Measurements from ENCODE around the gene PDZRN4. TPM values are rescaled to one million over a fixed set of nuclear protein-coding genes. Genes with fewer than 3 reads are reported as not detected.

Gene PDZRN4
- polyA plus RNA-seq, 2 of the 4 experiments (the other 2 are of a cell fraction): 0.03 TPM

- no peak for ATAC-seq
- Histone ChIP-seq H3K9me3 (no peaks in the 10 kb centered on the region), H3K27ac (no peak overlapping the region), H3K4me3 (no peak overlapping the region), H3K4me2 (no peak overlapping the region), H3K4me1 (no peaks in the 10 kb centered on the region)
- no peak for DNase-seq (ENCODE audit: low read depth in 1 of 2, low spot score in 1 of 2)
- no peak for FAIRE-seq
- 23% methylated on average over 4 of the region's 4 CpGs for WGBS (ENCODE audit: missing lambda C conversion rate)
- CTCF ChIA-PET: interaction anchor here (1.2 kb wide), 1 partner anchor 21 kb away, joined by 3 read pairs; no protein-coding TSS in a partner anchor
- POLR2A ChIA-PET: no interaction called here
- no peak for TF ChIP-seq RFX5 (IDR thresholded peaks at IDR 0.05)
- no peak for TF ChIP-seq ZSCAN20 (CRISPR knock-in tag; IDR thresholded peaks at IDR 0.05)
- TF ChIP-seq TFCP2L1 (CRISPR knock-in tag; IDR thresholded peaks at IDR 0.05): no peak
- TF ChIP-seq, protein P1, sequence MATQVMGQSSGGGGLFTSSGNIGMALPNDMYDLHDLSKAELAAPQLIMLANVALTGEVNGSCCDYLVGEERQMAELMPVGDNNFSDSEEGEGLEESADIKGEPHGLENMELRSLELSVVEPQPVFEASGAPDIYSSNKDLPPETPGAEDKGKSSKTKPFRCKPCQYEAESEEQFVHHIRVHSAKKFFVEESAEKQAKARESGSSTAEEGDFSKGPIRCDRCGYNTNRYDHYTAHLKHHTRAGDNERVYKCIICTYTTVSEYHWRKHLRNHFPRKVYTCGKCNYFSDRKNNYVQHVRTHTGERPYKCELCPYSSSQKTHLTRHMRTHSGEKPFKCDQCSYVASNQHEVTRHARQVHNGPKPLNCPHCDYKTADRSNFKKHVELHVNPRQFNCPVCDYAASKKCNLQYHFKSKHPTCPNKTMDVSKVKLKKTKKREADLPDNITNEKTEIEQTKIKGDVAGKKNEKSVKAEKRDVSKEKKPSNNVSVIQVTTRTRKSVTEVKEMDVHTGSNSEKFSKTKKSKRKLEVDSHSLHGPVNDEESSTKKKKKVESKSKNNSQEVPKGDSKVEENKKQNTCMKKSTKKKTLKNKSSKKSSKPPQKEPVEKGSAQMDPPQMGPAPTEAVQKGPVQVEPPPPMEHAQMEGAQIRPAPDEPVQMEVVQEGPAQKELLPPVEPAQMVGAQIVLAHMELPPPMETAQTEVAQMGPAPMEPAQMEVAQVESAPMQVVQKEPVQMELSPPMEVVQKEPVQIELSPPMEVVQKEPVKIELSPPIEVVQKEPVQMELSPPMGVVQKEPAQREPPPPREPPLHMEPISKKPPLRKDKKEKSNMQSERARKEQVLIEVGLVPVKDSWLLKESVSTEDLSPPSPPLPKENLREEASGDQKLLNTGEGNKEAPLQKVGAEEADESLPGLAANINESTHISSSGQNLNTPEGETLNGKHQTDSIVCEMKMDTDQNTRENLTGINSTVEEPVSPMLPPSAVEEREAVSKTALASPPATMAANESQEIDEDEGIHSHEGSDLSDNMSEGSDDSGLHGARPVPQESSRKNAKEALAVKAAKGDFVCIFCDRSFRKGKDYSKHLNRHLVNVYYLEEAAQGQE (IDR thresholded peaks at IDR 0.05): no peak
- no peak for TF ChIP-seq HOXB13 (CRISPR knock-in tag; IDR thresholded peaks at IDR 0.05; ENCODE audit: low read depth)
- TF ChIP-seq, protein P2, sequence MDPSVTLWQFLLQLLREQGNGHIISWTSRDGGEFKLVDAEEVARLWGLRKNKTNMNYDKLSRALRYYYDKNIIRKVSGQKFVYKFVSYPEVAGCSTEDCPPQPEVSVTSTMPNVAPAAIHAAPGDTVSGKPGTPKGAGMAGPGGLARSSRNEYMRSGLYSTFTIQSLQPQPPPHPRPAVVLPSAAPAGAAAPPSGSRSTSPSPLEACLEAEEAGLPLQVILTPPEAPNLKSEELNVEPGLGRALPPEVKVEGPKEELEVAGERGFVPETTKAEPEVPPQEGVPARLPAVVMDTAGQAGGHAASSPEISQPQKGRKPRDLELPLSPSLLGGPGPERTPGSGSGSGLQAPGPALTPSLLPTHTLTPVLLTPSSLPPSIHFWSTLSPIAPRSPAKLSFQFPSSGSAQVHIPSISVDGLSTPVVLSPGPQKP (IDR thresholded peaks at IDR 0.05; ENCODE audit: low read depth, low read length): no peak
- TF ChIP-seq BCL3 (IDR thresholded peaks at IDR 0.05): no peak
- TF ChIP-seq JUNB (IDR thresholded peaks at IDR 0.05): no peak
- no peak for TF ChIP-seq HEYL (CRISPR knock-in tag; IDR thresholded peaks at IDR 0.05)
Observed at GRCh38 chr12:41536813-41537490, 348.8 kb downstream of the PDZRN4 start.

DNA sequence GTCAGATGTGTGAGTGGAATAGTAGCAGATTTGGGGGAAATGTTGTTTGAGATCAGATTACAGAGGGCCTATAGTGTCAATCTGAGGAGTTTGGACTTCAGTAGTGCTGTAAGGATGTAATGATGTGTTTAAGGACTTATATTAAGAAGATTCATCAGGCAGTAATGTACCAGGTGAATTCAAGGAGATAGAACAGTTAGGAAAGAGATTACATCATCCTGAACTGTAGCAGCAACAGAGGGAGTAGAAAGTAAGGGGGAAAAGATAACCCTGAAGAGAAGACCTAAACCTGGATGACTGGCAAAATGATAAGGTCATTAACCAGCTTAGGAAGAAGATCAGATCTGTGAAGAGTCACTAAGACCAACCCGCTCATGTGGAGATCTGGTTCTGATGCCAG, 349.4 kb downstream of the PDZRN4 start:
- FAIRE-seq: no peak
- H3K9me3 ChIP-seq: no peaks in the 10 kb centered on the region
- H3K4me2 ChIP-seq: no peak overlapping the region
- WGBS (ENCODE audit: missing lambda C conversion rate): 77% methylated on average over 1 of the region's 1 CpG
- CTCF ChIA-PET: interaction anchor here (1.2 kb wide), 1 partner anchor 20 kb away, joined by 3 read pairs; no protein-coding TSS in a partner anchor
- POLR2A ChIA-PET: no interaction called here
- TF ChIP-seq NFE2L2 (conservative IDR thresholded peaks at IDR 0.05; ENCODE audit: low read length) (0 out of 2 replicates have a peak, but pooled peaks have one; percentile 39), POLR2A (IDR thresholded peaks at IDR 0.05; ENCODE audit: low read length) (no peak)
- H3K27ac ChIP-seq: no peak overlapping the region
- H3K4me1 ChIP-seq: no peaks in the 10 kb centered on the region
- DNase-seq (ENCODE audit: low read depth in 1 of 2, low spot score in 1 of 2): no peak
- no peak for ATAC-seq
- no peak overlapping the region for H3K4me3 ChIP-seq

GRCh38 chr12:41545761-41546160, 357.6 kb downstream of the PDZRN4 start:
- Histone ChIP-seq H3K4me2 (no peak overlapping the region), H3K4me3 (no peak overlapping the region), H3K9me3 (no peaks in the 10 kb centered on the region), H3K4me1 (no peaks in the 10 kb centered on the region), H3K27ac (no peak overlapping the region)
- WGBS (ENCODE audit: missing lambda C conversion rate): 12% methylated on average over 6 of the region's 6 CpGs
- ChIA-PET POLR2A (no interaction called here), CTCF (no interaction called here)
- DNase-seq (ENCODE audit: low read depth in 1 of 2, low spot score in 1 of 2) (no peak), FAIRE-seq (no peak), ATAC-seq (no peak)
- TF ChIP-seq RAD21 (conservative IDR thresholded peaks at IDR 0.05 in 1 of 2, IDR thresholded peaks at IDR 0.05 in 1 of 2): no peak
- TF ChIP-seq, protein P2 (IDR thresholded peaks at IDR 0.05; ENCODE audit: low read depth, low read length): no peak
- TF ChIP-seq, protein P3, sequence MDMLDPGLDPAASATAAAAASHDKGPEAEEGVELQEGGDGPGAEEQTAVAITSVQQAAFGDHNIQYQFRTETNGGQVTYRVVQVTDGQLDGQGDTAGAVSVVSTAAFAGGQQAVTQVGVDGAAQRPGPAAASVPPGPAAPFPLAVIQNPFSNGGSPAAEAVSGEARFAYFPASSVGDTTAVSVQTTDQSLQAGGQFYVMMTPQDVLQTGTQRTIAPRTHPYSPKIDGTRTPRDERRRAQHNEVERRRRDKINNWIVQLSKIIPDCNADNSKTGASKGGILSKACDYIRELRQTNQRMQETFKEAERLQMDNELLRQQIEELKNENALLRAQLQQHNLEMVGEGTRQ (IDR thresholded peaks at IDR 0.05): no peak
- TF ChIP-seq EHMT2 (IDR thresholded peaks at IDR 0.05; ENCODE audit: low read depth): no peak
- TF ChIP-seq, protein P4, sequence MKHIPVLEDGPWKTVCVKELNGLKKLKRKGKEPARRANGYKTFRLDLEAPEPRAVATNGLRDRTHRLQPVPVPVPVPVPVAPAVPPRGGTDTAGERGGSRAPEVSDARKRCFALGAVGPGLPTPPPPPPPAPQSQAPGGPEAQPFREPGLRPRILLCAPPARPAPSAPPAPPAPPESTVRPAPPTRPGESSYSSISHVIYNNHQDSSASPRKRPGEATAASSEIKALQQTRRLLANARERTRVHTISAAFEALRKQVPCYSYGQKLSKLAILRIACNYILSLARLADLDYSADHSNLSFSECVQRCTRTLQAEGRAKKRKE (CRISPR knock-in tag; IDR thresholded peaks at IDR 0.05; ENCODE audit: low read depth): no peak
- TF ChIP-seq RNF2 (IDR thresholded peaks at IDR 0.05; ENCODE audit: borderline replicate concordance, low read depth): no peak
- TF ChIP-seq RARB (CRISPR knock-in tag; IDR thresholded peaks at IDR 0.05): no peak
- no peak for TF ChIP-seq ZC3H11A (IDR thresholded peaks at IDR 0.05)
- TF ChIP-seq CHD2 (IDR thresholded peaks at IDR 0.05; ENCODE audit: low read length, partially characterized antibody): no peak
- TF ChIP-seq TFCP2L1 (CRISPR knock-in tag; IDR thresholded peaks at IDR 0.05): no peak
- no peak for TF ChIP-seq HMGXB4 (CRISPR knock-in tag; IDR thresholded peaks at IDR 0.05; ENCODE audit: borderline replicate concordance)
- TF ChIP-seq POLR2A (IDR thresholded peaks at IDR 0.05; ENCODE audit: low read length): no peak
- TF ChIP-seq CHD4 (IDR thresholded peaks at IDR 0.05; ENCODE audit: borderline replicate concordance): no peak
